ENCODE data around the gene TIFAB.

DNA sequence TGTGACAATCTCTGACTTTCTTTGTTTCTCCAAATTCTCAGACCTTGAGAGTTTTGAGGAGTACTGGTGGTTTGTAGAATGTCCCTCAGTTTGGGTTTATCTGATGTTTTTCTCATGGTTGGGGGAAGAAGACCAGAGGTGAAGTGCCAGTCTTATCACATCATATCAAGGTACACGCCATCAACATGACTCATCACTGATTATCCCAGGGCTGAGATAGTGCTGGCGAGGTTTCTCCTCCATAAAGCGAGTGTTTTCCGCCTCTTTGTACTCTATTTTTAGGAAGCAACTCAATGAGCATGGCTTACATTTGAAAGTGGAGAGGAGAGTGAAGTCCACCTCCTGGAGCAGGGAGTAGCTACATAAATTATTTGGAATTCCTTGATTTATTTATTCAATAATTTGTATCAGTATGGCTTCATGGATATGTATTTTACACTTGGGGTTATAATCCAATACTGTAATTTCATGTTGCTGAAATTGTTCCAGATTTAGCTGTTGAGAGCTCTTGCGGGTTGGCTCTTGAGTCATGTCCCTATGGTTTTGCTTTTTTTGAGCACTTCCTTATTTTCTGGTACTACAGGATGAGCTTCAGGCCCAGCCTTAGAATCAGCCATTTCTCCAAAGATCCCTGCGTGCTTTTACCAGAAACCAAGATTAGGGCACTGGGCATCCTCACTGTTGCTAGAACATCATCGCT, 28.9 kb downstream of the TIFAB start:
- TF ChIP-seq, protein P1, sequence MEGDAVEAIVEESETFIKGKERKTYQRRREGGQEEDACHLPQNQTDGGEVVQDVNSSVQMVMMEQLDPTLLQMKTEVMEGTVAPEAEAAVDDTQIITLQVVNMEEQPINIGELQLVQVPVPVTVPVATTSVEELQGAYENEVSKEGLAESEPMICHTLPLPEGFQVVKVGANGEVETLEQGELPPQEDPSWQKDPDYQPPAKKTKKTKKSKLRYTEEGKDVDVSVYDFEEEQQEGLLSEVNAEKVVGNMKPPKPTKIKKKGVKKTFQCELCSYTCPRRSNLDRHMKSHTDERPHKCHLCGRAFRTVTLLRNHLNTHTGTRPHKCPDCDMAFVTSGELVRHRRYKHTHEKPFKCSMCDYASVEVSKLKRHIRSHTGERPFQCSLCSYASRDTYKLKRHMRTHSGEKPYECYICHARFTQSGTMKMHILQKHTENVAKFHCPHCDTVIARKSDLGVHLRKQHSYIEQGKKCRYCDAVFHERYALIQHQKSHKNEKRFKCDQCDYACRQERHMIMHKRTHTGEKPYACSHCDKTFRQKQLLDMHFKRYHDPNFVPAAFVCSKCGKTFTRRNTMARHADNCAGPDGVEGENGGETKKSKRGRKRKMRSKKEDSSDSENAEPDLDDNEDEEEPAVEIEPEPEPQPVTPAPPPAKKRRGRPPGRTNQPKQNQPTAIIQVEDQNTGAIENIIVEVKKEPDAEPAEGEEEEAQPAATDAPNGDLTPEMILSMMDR (IDR thresholded peaks at IDR 0.05) = no peak
- TF ChIP-seq, protein P2, sequence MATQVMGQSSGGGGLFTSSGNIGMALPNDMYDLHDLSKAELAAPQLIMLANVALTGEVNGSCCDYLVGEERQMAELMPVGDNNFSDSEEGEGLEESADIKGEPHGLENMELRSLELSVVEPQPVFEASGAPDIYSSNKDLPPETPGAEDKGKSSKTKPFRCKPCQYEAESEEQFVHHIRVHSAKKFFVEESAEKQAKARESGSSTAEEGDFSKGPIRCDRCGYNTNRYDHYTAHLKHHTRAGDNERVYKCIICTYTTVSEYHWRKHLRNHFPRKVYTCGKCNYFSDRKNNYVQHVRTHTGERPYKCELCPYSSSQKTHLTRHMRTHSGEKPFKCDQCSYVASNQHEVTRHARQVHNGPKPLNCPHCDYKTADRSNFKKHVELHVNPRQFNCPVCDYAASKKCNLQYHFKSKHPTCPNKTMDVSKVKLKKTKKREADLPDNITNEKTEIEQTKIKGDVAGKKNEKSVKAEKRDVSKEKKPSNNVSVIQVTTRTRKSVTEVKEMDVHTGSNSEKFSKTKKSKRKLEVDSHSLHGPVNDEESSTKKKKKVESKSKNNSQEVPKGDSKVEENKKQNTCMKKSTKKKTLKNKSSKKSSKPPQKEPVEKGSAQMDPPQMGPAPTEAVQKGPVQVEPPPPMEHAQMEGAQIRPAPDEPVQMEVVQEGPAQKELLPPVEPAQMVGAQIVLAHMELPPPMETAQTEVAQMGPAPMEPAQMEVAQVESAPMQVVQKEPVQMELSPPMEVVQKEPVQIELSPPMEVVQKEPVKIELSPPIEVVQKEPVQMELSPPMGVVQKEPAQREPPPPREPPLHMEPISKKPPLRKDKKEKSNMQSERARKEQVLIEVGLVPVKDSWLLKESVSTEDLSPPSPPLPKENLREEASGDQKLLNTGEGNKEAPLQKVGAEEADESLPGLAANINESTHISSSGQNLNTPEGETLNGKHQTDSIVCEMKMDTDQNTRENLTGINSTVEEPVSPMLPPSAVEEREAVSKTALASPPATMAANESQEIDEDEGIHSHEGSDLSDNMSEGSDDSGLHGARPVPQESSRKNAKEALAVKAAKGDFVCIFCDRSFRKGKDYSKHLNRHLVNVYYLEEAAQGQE (IDR thresholded peaks at IDR 0.05; ENCODE audit: insufficient read depth in 1 of 2, low read depth in 2 of 2, low read length in 1 of 2) = no peak
- TF ChIP-seq POLR2AphosphoS5 (IDR thresholded peaks at IDR 0.05; ENCODE audit: low read depth, low read length) = no peak
- TF ChIP-seq SIN3A (IDR thresholded peaks at IDR 0.05; ENCODE audit: borderline replicate concordance, insufficient read depth, low read depth, low read length) = no peak
- TF ChIP-seq TCF7L2 (IDR thresholded peaks at IDR 0.05; ENCODE audit: low read depth, low read length) = no peak
